ENCODE measurements around the gene FARP2. TPM values are rescaled to one million over a fixed set of nuclear protein-coding genes. Genes with fewer than 3 reads are reported as not detected.

The FARP2 gene
- total and polyA plus RNA-seq, 2 experiments from 2014 or later = 16.0 to 22.6 TPM

- no peak for TF ChIP-seq REST (IDR thresholded peaks at IDR 0.05; ENCODE audit: unreplicated experiment)
- no peak for TF ChIP-seq POLR2AphosphoS5 (IDR thresholded peaks at IDR 0.05; ENCODE audit: low read depth)
- TF ChIP-seq EZH2phosphoT487 (IDR thresholded peaks at IDR 0.05; ENCODE audit: unreplicated experiment) = no peak
Observed at GRCh38 chr2:241324775-241325174, 31.3 kb upstream of the FARP2 start (continued).

GRCh38 chr2:241325257-241325656, 30.8 kb upstream of the FARP2 start:
- ATAC-seq = no peak
- no peak for TF ChIP-seq REST (IDR thresholded peaks at IDR 0.05; ENCODE audit: unreplicated experiment)
- TF ChIP-seq NANOG (IDR thresholded peaks at IDR 0.05; ENCODE audit: borderline replicate concordance) = no peak
- TF ChIP-seq POLR2AphosphoS5 (IDR thresholded peaks at IDR 0.05; ENCODE audit: low read depth) = no peak
- no peak for TF ChIP-seq ZNF114 (CRISPR knock-in tag; IDR thresholded peaks at IDR 0.05)
- no peak for TF ChIP-seq ZNF462 (CRISPR knock-in tag; IDR thresholded peaks at IDR 0.05)
- no peak for TF ChIP-seq JUNB (IDR thresholded peaks at IDR 0.05; ENCODE audit: unreplicated experiment)
- no peak for TF ChIP-seq CREB1 (CRISPR knock-in tag; IDR thresholded peaks at IDR 0.05; ENCODE audit: low read depth)
- no peak for TF ChIP-seq EZH2phosphoT487 (IDR thresholded peaks at IDR 0.05; ENCODE audit: unreplicated experiment)
- no peak for TF ChIP-seq CTCF (conservative IDR thresholded peaks at IDR 0.05; ENCODE audit: low read depth in 2 of 2)
- no peak for TF ChIP-seq STAT1 (IDR thresholded peaks at IDR 0.05; ENCODE audit: unreplicated experiment)

More at GRCh38 chr2:241325257-241325656, 30.8 kb upstream of the FARP2 start:
- DNase-seq (ENCODE audit: low spot score) = no peak
- no peaks in the 10 kb centered on the region for H3K9me3 Mint-ChIP-seq
- Histone ChIP-seq H3K27me3 (ENCODE audit: insufficient read depth) (no peaks in the 10 kb centered on the region), H2AFZ (no peak overlapping the region), H3K36me3 (ENCODE audit: insufficient read depth) (peaks cover 9% of the 10 kb centered on the region; the same call in 1 of the 2 replicates), H4K20me1 (replicated peaks; ENCODE audit: insufficient read depth) (peaks cover 53% of the 10 kb centered on the region), H3F3A (replicated peaks; ENCODE audit: low read depth) (no peaks in the 10 kb centered on the region), H3K4me1 (ENCODE audit: insufficient read depth) (peaks cover 16% of the 10 kb centered on the region), H3K4me3 (no peak overlapping the region), H3K27ac (ENCODE audit: low read depth) (no peak overlapping the region), H3K79me2 (replicated peaks; ENCODE audit: insufficient read depth) (peaks cover 89% of the 10 kb centered on the region), H3K4me2 (no peak overlapping the region), H3K9me2 (ENCODE audit: insufficient read depth) (no peaks in the 10 kb centered on the region)
- peaks cover 2% of the 10 kb centered on the region for H3K27me3 Mint-ChIP-seq (ENCODE audit: insufficient read depth, low read depth, poor library complexity)
- peaks cover 19% of the 10 kb centered on the region for H3K4me1 Mint-ChIP-seq
- H3K27ac Mint-ChIP-seq = no peak overlapping the region
- H3K4me3 Mint-ChIP-seq = no peak overlapping the region
- peaks cover 53% of the 10 kb centered on the region for H3K36me3 Mint-ChIP-seq (ENCODE audit: low read depth)

All from GM23338 (cell line).